Measurements from ENCODE around the gene NDUFAF2. TPM values are rescaled to one million over a fixed set of nuclear protein-coding genes. Genes with fewer than 3 reads are reported as not detected.

Gene NDUFAF2
- total RNA-seq, 3 donors from 2014 or later (not counting 1 experiment from before 2014, with no cell fraction given): 5.6 to 7.6 (median 7.0) TPM

GRCh38 chr5:60992871-60993270, 47.9 kb downstream of the NDUFAF2 start:
- Histone ChIP-seq H3K27me3 (ENCODE audit: control insufficient read depth, insufficient read depth, low read length) (no peaks in the 10 kb centered on the region), H3K4me1 (ENCODE audit: control insufficient read depth, insufficient read depth, low read length) (no peaks in the 10 kb centered on the region), H3K4me3 (ENCODE audit: low read length) (no peak overlapping the region), H3K27ac (ENCODE audit: low read length) (no peak overlapping the region), H3K9me3 (ENCODE audit: control insufficient read depth, insufficient read depth, low read length) (peaks cover 15% of the 10 kb centered on the region), H3K36me3 (ENCODE audit: control insufficient read depth, insufficient read depth, low read length) (no peaks in the 10 kb centered on the region)
- ATAC-seq (no peak), DNase-seq (no peak)
- WGBS (ENCODE audit: insufficient coverage): 99% methylated on average over 6 of the region's 6 CpGs
- H3K27me3 Mint-ChIP-seq (ENCODE audit: low read depth in 2 of 2): no peaks in the 10 kb centered on the region
- peaks cover 5 to 12% of the 10 kb centered on the region in 2 donors for H3K9me3 Mint-ChIP-seq
- no peak for TF ChIP-seq CTCF (IDR thresholded peaks at IDR 0.05)
- no peak overlapping the region for H3K27ac Mint-ChIP-seq
- peaks cover 0 to 11% of the 10 kb centered on the region in 2 donors for H3K4me1 Mint-ChIP-seq
- intact Hi-C loops (cut with micrococcal nuclease): no loop called here
- peaks cover 20% of the 10 kb centered on the region for H3K36me3 Mint-ChIP-seq
- no peak overlapping the region for H3K4me3 Mint-ChIP-seq

- Histone ChIP-seq H3K9me3 (ENCODE audit: control insufficient read depth, insufficient read depth, low read length) (peaks cover 15% of the 10 kb centered on the region), H3K27ac (ENCODE audit: low read length) (no peak overlapping the region), H3K36me3 (ENCODE audit: control insufficient read depth, insufficient read depth, low read length) (no peaks in the 10 kb centered on the region), H3K27me3 (ENCODE audit: control insufficient read depth, insufficient read depth, low read length) (no peaks in the 10 kb centered on the region), H3K4me3 (ENCODE audit: low read length) (no peak overlapping the region), H3K4me1 (ENCODE audit: control insufficient read depth, insufficient read depth, low read length) (no peaks in the 10 kb centered on the region)
- no peak for ATAC-seq
- no peak overlapping the region for H3K27ac Mint-ChIP-seq
- peaks cover 5 to 12% of the 10 kb centered on the region in 2 donors for H3K9me3 Mint-ChIP-seq
- peaks cover 0 to 11% of the 10 kb centered on the region in 2 donors for H3K4me1 Mint-ChIP-seq
- no peak overlapping the region for H3K4me3 Mint-ChIP-seq
- intact Hi-C loops (cut with micrococcal nuclease): no loop called here
- 92% methylated on average over 2 of the region's 2 CpGs for WGBS (ENCODE audit: insufficient coverage)
- H3K36me3 Mint-ChIP-seq: peaks cover 15% of the 10 kb centered on the region
- no peaks in the 10 kb centered on the region for H3K27me3 Mint-ChIP-seq (ENCODE audit: low read depth in 2 of 2)
- DNase-seq: no peak
- TF ChIP-seq CTCF (IDR thresholded peaks at IDR 0.05): no peak
Observed at GRCh38 chr5:60993425-60993824, 48.4 kb downstream of the NDUFAF2 start.

- intact Hi-C loops (cut with micrococcal nuclease): no loop called here
- no peak for TF ChIP-seq CTCF (IDR thresholded peaks at IDR 0.05)
- Mint-ChIP-seq H3K4me1 (peaks cover 0 to 11% of the 10 kb centered on the region in 2 donors), H3K9me3 (peaks cover 5 to 12% of the 10 kb centered on the region in 2 donors), H3K27ac (no peak overlapping the region), H3K27me3 (ENCODE audit: low read depth in 2 of 2) (no peaks in the 10 kb centered on the region), H3K4me3 (no peak overlapping the region), H3K36me3 (peaks cover 9% of the 10 kb centered on the region)
- WGBS (ENCODE audit: insufficient coverage): 88% methylated on average over 11 of the region's 11 CpGs
- DNase-seq (no peak), ATAC-seq (no peak)
- Histone ChIP-seq H3K27me3 (ENCODE audit: control insufficient read depth, insufficient read depth, low read length) (no peaks in the 10 kb centered on the region), H3K9me3 (ENCODE audit: control insufficient read depth, insufficient read depth, low read length) (peaks cover 15% of the 10 kb centered on the region), H3K4me3 (ENCODE audit: low read length) (no peak overlapping the region), H3K27ac (ENCODE audit: low read length) (no peak overlapping the region), H3K36me3 (ENCODE audit: control insufficient read depth, insufficient read depth, low read length) (no peaks in the 10 kb centered on the region), H3K4me1 (ENCODE audit: control insufficient read depth, insufficient read depth, low read length) (no peaks in the 10 kb centered on the region)
Observed at GRCh38 chr5:60993875-60994571, 49.0 kb downstream of the NDUFAF2 start.

- Histone ChIP-seq H3K27ac (ENCODE audit: low read length) (no peak overlapping the region), H3K9me3 (ENCODE audit: control insufficient read depth, insufficient read depth, low read length) (peaks cover 15% of the 10 kb centered on the region), H3K36me3 (ENCODE audit: control insufficient read depth, insufficient read depth, low read length) (no peaks in the 10 kb centered on the region), H3K27me3 (ENCODE audit: control insufficient read depth, insufficient read depth, low read length) (no peaks in the 10 kb centered on the region), H3K4me3 (ENCODE audit: low read length) (no peak overlapping the region), H3K4me1 (ENCODE audit: control insufficient read depth, insufficient read depth, low read length) (no peaks in the 10 kb centered on the region)
- no peak for DNase-seq
- peaks cover 0 to 4% of the 10 kb centered on the region in 2 donors for H3K9me3 Mint-ChIP-seq
- peaks cover 6 to 10% of the 10 kb centered on the region in 2 donors for H3K4me1 Mint-ChIP-seq
- H3K27ac Mint-ChIP-seq: no peak overlapping the region
- no peaks in the 10 kb centered on the region for H3K27me3 Mint-ChIP-seq (ENCODE audit: low read depth in 2 of 2)
- no peak for TF ChIP-seq CTCF (IDR thresholded peaks at IDR 0.05)
- H3K4me3 Mint-ChIP-seq: no peak overlapping the region
- H3K36me3 Mint-ChIP-seq: no peaks in the 10 kb centered on the region
- 100% methylated on average over 1 of the region's 3 CpGs for WGBS (ENCODE audit: insufficient coverage)
- ATAC-seq: no peak
- intact Hi-C loops (cut with micrococcal nuclease): no loop called here
Observed at GRCh38 chr5:60996368-60996767, 51.4 kb downstream of the NDUFAF2 start.

Data from natural killer cell (primary cell).